Thyroid gland (tissue), 4 donors: Measurements from ENCODE around the gene GALK1.
A peak's percentile ranks its signal among the peaks of the same experiment; 100 is the strongest.

Experiments
- CTCF ChIP-seq, 6 experiments: fragments of 200-600 bp in 3 of 6; fragments of 450-650 bp in 3 of 6; sonication (generic) in 3 of 6; IDR thresholded peaks; one replicate each; pipeline ENCODE4 v1.5.1; 2016 to 2019; ENCODE audit warnings: antibody characterized with exemption in 6 of 6, mild to moderate bottlenecking in 2 of 6, inconsistent platforms in 1 of 6, moderate library complexity in 1 of 6
- POLR2A ChIP-seq, 2 donors: fragments of 450-650 bp; IDR thresholded peaks; one replicate each; pipeline ENCODE4 v1.6.1; 2017; ENCODE audit warnings: antibody characterized with exemption in 2 of 2, mild to moderate bottlenecking in 2 of 2, moderate library complexity in 1 of 2

- TF ChIP-seq CTCF (IDR thresholded peaks at IDR 0.05) (peak in 1 of 6 experiments; percentile 34), POLR2A (IDR thresholded peaks at IDR 0.05) (no peak)
Measured at GRCh38 chr17:75764417-75764710, 628 bp downstream of the GALK1 start.
